Measurements from ENCODE around the gene UBXN11.
A peak's percentile ranks its signal among the peaks of the same experiment; 100 is the strongest.

UBXN11 gene

GRCh38 chr1:26283279-26283853 lies 23.1 kb downstream of the UBXN11 start:
- no peak overlapping the region for H3K27ac ChIP-seq

GRCh38 chr1:26282401-26282918 lies 24.0 kb downstream of the UBXN11 start:
- peaks cover 27% of the 10 kb centered on the region for H3K36me3 ChIP-seq
- TF ChIP-seq CTCF (IDR thresholded peaks at IDR 0.05; ENCODE audit: low read depth, low read length), result no peak
- H3K27me3 ChIP-seq (ENCODE audit: insufficient read depth, low read depth, severe bottlenecking), result no peaks in the 10 kb centered on the region
- H3K27ac ChIP-seq, result no peak overlapping the region
- no peak overlapping the region for H3K4me3 ChIP-seq (ENCODE audit: low read depth, low read length)
- no peaks in the 10 kb centered on the region for H3K9me3 ChIP-seq (ENCODE audit: severe bottlenecking)
- no peak for DNase-seq

More at GRCh38 chr1:26283279-26283853, 23.1 kb downstream of the UBXN11 start:
- Histone ChIP-seq H3K4me3 (ENCODE audit: low read depth, low read length) (no peak overlapping the region), H3K36me3 (peaks cover 17% of the 10 kb centered on the region), H3K27me3 (ENCODE audit: insufficient read depth, low read depth, severe bottlenecking) (no peaks in the 10 kb centered on the region), H3K9me3 (ENCODE audit: severe bottlenecking) (no peaks in the 10 kb centered on the region)
- no peak for TF ChIP-seq CTCF (IDR thresholded peaks at IDR 0.05; ENCODE audit: low read depth, low read length)
- no peak for DNase-seq

GRCh38 chr1:26281971-26282370 lies 24.5 kb downstream of the UBXN11 start:
- Histone ChIP-seq H3K9me3 (ENCODE audit: severe bottlenecking) (no peaks in the 10 kb centered on the region), H3K27me3 (ENCODE audit: insufficient read depth, low read depth, severe bottlenecking) (no peaks in the 10 kb centered on the region), H3K27ac (no peak overlapping the region), H3K36me3 (peaks cover 31% of the 10 kb centered on the region), H3K4me3 (ENCODE audit: low read depth, low read length) (no peak overlapping the region)
- DNase-seq, result no peak
- TF ChIP-seq CTCF (IDR thresholded peaks at IDR 0.05; ENCODE audit: low read depth, low read length), result no peak

- Histone ChIP-seq H3K36me3 (peaks cover 38% of the 10 kb centered on the region), H3K27ac (no peak overlapping the region)
- DNase-seq, result no peak
Measured at GRCh38 chr1:26281091-26281958, 25.1 kb downstream of the UBXN11 start.

GRCh38 chr1:26280333-26281042 lies 25.9 kb downstream of the UBXN11 start:
- Histone ChIP-seq H3K9me3 (ENCODE audit: severe bottlenecking) (no peaks in the 10 kb centered on the region), H3K27ac (peak overlapping the region; percentile 88), H3K36me3 (peaks cover 46% of the 10 kb centered on the region), H3K4me3 (ENCODE audit: low read depth, low read length) (peak overlapping the region; percentile 55), H3K27me3 (ENCODE audit: insufficient read depth, low read depth, severe bottlenecking) (no peaks in the 10 kb centered on the region)
- no peak for TF ChIP-seq CTCF (IDR thresholded peaks at IDR 0.05; ENCODE audit: low read depth, low read length)
- DNase-seq, result peak; percentile 58

More at GRCh38 chr1:26281091-26281958, 25.1 kb downstream of the UBXN11 start:
- Histone ChIP-seq H3K9me3 (ENCODE audit: severe bottlenecking) (no peaks in the 10 kb centered on the region), H3K27me3 (ENCODE audit: insufficient read depth, low read depth, severe bottlenecking) (no peaks in the 10 kb centered on the region), H3K4me3 (ENCODE audit: low read depth, low read length) (no peak overlapping the region)
- no peak for TF ChIP-seq CTCF (IDR thresholded peaks at IDR 0.05; ENCODE audit: low read depth, low read length)

All from WERI-Rb-1 (cell line).